Vagina (tissue), 2 donors: ENCODE results near the gene KCNA3. TPM values are rescaled to one million over a fixed set of nuclear protein-coding genes. Genes with fewer than 3 reads are reported as not detected.

Experiments
- DNase-seq, 2 donors: peaks; one replicate each; pipeline ENCODE4 v3.0.0-alpha.2; 2017; ENCODE audit errors: extremely low spot score in 2 of 2
- H3K27ac ChIP-seq: fragments of 200-600 bp; sonication (generic); one replicate; pipeline ENCODE4 v1.5.1; 2019
- H3K27me3 ChIP-seq: fragments of 200-600 bp; sonication (generic); one replicate; pipeline ENCODE4 v1.5.1; 2019
- H3K36me3 ChIP-seq, 2 donors: fragments of 200-600 bp; sonication (generic); one replicate each; pipeline ENCODE4 v1.5.1; 2017 to 2019
- H3K4me1 ChIP-seq: fragments of 200-600 bp; sonication (generic); one replicate; pipeline ENCODE4 v1.5.1; 2019
- H3K4me3 ChIP-seq, 2 donors: fragments of 200-600 bp; sonication (generic); 1 replicate in 1 of 2; 2 replicates in 1 of 2; pipeline ENCODE4 v1.5.1; 2016 to 2019
- H3K9me3 ChIP-seq: fragments of 200-600 bp; sonication (generic); one replicate; pipeline ENCODE4 v1.5.1; 2019
- POLR2A ChIP-seq, 2 donors: fragments of 450-650 bp; IDR thresholded peaks; one replicate each; pipeline ENCODE4 v1.6.1; 2017; ENCODE audit warnings: antibody characterized with exemption in 2 of 2, mild to moderate bottlenecking in 2 of 2, moderate library complexity in 2 of 2
- POLR2AphosphoS5 ChIP-seq, 2 donors: sonication (generic); formaldehyde crosslinking; IDR thresholded peaks; one replicate each; pipeline ENCODE4 v1.9.0; 2017; ENCODE audit warnings: antibody characterized with exemption in 2 of 2, mild to moderate bottlenecking in 2 of 2, low read depth in 1 of 2; ENCODE audit not compliant: insufficient read depth in 1 of 2
- intact Hi-C: fragments of 100-400 bp; cut with DNase I; formaldehyde crosslinking; loops from one replicate; pipeline ENCODE4 v1.15.1; 2023
- total RNA-seq: library from RNA; depleted of rRNA; stranded (reverse); fragments of >200 nt; gene quantifications from one replicate; pipeline ENCODE4 v1.2.3, GENCODE V29; 2016
- TF ChIP-seq, protein P1 (sequence below), 3 experiments: fragments of 450-650 bp in 2 of 3; fragments of 200-600 bp in 1 of 3; sonication (generic) in 1 of 3; IDR thresholded peaks; one replicate each; pipeline ENCODE4 v1.5.1; 2017 to 2019; ENCODE audit warnings: antibody characterized with exemption in 3 of 3, mild to moderate bottlenecking in 2 of 3, moderate library complexity in 2 of 3

KCNA3 gene
- total RNA-seq, 1 donor from 2014 or later, result 8.1 TPM

DNA sequence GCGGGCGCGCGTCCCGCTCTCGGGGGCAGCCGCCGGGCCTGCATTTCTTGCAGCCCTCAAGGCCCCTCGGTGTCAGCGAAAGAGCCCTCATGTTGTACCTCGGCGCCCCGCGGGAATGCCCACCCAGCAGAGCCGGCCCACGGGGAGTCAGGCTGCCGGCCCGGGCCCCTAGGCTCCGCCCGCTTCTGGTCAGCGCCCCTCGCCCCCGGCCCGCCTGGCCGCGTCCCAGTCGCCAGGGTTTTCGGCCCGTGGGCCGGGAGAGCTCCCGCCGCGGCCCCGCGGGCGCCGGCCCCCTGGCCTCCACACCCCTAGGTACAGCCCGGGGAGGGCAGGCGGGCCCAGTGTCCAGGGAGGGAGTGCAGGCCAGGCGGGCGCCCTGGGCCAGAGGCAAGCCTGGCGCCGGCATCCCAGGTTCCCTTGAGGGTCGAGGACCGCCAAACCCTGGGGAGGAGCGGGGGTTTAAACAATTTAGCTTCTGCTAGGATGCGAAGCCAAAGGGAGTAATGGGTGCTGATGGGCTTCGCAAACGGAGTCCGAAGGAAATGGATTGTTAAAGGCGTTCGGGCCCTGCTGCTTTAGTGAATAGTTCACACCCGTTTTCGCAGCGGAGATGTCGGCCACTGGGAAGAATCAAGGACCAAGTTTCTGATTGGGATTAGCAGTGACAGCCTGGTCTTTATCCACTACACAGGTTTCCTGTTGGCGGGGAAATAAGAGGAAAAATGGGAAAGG, 486 bp upstream of the KCNA3 start:
- Histone ChIP-seq H3K27ac (peak overlapping the region; percentile 74), H3K4me1 (peaks cover 20% of the 10 kb centered on the region), H3K27me3 (peaks cover 13% of the 10 kb centered on the region), H3K4me3 (peak overlapping the region; percentile 52 to 59), H3K9me3 (no peaks in the 10 kb centered on the region), H3K36me3 (no peaks in the 10 kb centered on the region)
- DNase-seq, result no peak
- TF ChIP-seq, protein P1, sequence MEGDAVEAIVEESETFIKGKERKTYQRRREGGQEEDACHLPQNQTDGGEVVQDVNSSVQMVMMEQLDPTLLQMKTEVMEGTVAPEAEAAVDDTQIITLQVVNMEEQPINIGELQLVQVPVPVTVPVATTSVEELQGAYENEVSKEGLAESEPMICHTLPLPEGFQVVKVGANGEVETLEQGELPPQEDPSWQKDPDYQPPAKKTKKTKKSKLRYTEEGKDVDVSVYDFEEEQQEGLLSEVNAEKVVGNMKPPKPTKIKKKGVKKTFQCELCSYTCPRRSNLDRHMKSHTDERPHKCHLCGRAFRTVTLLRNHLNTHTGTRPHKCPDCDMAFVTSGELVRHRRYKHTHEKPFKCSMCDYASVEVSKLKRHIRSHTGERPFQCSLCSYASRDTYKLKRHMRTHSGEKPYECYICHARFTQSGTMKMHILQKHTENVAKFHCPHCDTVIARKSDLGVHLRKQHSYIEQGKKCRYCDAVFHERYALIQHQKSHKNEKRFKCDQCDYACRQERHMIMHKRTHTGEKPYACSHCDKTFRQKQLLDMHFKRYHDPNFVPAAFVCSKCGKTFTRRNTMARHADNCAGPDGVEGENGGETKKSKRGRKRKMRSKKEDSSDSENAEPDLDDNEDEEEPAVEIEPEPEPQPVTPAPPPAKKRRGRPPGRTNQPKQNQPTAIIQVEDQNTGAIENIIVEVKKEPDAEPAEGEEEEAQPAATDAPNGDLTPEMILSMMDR (IDR thresholded peaks at IDR 0.05), result no peak
- TF ChIP-seq POLR2A (IDR thresholded peaks at IDR 0.05) (no peak), POLR2AphosphoS5 (IDR thresholded peaks at IDR 0.05; ENCODE audit: insufficient read depth in 1 of 2, low read depth in 1 of 2) (no peak)
- intact Hi-C loops, result no loop called here

DNA sequence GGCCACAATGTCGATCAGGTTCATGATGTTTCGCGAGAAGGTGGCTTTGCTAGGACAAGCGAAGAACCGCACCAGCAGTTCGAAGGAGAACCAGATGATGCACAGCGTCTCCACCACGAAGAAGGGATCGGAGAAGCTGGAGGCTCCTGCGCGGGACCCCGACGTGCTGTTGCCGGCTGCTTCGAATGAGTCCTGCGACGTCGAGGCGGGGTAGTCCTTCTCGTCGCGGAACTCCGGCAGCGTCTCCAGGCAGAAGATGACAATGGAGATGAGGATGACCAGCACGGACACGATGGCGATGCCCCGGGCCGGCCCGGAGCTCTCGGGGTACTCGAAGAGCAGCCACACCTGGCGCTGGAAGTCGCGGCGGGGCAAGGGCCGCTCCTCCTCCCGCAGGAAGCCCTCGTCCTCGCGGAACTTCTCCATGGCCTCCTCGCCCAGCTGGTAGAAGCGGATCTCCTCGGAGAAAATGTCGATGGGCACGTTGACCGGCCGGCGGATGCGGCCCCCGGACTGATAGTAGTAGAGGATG, 869 bp downstream of the KCNA3 start:
- Histone ChIP-seq H3K36me3 (no peaks in the 10 kb centered on the region), H3K27ac (peak overlapping the region; percentile 74), H3K9me3 (no peaks in the 10 kb centered on the region), H3K4me3 (peak overlapping the region; percentile 52 to 59), H3K27me3 (peaks cover 13% of the 10 kb centered on the region), H3K4me1 (peaks cover 20% of the 10 kb centered on the region)
- no peak for TF ChIP-seq POLR2AphosphoS5 (IDR thresholded peaks at IDR 0.05; ENCODE audit: insufficient read depth in 1 of 2, low read depth in 1 of 2)
- TF ChIP-seq, protein P1 (IDR thresholded peaks at IDR 0.05), result no peak
- TF ChIP-seq POLR2A (IDR thresholded peaks at IDR 0.05), result no peak
- intact Hi-C loops, result no loop called here
- DNase-seq, result no peak

DNA sequence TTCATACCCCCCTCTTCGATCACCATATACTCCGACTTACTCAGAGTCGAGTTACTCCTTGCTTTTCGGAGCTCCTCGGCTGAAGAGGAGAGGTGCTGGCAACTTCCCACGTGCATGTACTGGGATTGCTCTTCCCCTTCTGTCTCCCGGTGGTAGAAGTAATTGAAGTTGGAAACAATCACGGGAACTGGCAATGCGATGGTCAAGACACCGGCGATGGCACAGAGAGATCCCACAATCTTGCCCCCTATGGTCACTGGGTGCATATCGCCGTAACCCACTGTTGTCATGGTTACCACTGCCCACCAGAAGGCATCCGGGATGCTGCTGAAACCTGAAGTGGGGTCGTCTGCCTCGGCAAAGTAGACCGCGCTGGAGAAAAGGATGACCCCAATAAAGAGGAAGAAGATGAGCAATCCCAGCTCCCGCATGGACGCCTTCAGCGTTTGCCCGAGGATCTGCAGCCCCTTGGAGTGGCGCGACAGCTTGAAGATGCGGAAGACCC, 1.5 kb downstream of the KCNA3 start:
- Histone ChIP-seq H3K27me3 (peaks cover 13% of the 10 kb centered on the region), H3K36me3 (no peaks in the 10 kb centered on the region), H3K27ac (peak overlapping the region; percentile 74), H3K9me3 (no peaks in the 10 kb centered on the region), H3K4me3 (peak overlapping the region; percentile 52 to 59), H3K4me1 (peaks cover 20% of the 10 kb centered on the region)
- no peak for DNase-seq
- intact Hi-C loops, result no loop called here
- TF ChIP-seq, protein P1 (IDR thresholded peaks at IDR 0.05), result no peak
- no peak for TF ChIP-seq POLR2AphosphoS5 (IDR thresholded peaks at IDR 0.05; ENCODE audit: insufficient read depth in 1 of 2, low read depth in 1 of 2)
- TF ChIP-seq POLR2A (IDR thresholded peaks at IDR 0.05), result no peak

DNA sequence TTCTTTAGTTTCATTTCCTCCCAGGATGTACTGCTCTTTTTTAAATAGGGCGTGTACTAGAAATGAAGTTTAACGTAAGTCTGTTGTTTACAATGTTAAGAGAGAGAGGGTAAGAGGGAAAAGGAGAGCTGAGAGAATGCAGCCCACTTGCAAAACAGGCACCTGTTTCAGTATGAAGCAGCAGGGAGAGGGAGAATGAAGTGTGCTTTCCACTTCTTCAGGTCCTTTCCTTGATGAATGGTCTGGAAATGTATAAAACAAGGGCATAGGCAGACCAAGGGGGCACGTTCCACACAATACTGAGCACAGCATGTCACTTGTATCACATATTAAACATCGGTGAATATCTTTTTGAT, 2.0 kb downstream of the KCNA3 start:
- TF ChIP-seq POLR2A (IDR thresholded peaks at IDR 0.05), result peak in 1 of 2 donors; percentile 43
- no peak for TF ChIP-seq POLR2AphosphoS5 (IDR thresholded peaks at IDR 0.05; ENCODE audit: insufficient read depth in 1 of 2, low read depth in 1 of 2)
- TF ChIP-seq, protein P1 (IDR thresholded peaks at IDR 0.05), result no peak
- no peaks in the 10 kb centered on the region for H3K9me3 ChIP-seq
- intact Hi-C loops, result no loop called here
- peak overlapping the region; percentile 74 for H3K27ac ChIP-seq
- H3K4me3 ChIP-seq, result peak overlapping the region; percentile 52 to 59
- H3K27me3 ChIP-seq, result peaks cover 13% of the 10 kb centered on the region
- no peak for DNase-seq
- peaks cover 20% of the 10 kb centered on the region for H3K4me1 ChIP-seq
- H3K36me3 ChIP-seq, result no peaks in the 10 kb centered on the region
